ENCODE data around the gene FAM81B.

DNA sequence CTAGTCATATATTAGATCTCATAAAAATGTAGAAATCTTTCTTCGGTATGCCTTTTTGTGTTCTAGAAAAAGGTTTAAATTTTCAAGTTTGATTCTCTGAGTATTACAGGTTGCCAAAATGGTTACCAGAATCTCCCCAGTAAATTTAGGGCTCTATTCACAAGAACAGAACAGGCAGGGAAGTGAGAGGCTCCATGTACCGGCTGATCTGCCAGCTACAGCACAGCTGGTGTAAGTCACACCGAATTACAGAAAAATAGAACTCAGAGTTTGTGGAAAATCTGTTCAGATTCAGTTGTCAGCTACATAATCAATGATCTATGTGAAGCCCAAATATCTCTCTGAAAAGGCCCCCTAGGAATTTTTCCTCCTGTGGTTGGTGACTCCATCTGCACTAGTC is 10.5 kb downstream of the FAM81B start:
- TF ChIP-seq, protein P1, sequence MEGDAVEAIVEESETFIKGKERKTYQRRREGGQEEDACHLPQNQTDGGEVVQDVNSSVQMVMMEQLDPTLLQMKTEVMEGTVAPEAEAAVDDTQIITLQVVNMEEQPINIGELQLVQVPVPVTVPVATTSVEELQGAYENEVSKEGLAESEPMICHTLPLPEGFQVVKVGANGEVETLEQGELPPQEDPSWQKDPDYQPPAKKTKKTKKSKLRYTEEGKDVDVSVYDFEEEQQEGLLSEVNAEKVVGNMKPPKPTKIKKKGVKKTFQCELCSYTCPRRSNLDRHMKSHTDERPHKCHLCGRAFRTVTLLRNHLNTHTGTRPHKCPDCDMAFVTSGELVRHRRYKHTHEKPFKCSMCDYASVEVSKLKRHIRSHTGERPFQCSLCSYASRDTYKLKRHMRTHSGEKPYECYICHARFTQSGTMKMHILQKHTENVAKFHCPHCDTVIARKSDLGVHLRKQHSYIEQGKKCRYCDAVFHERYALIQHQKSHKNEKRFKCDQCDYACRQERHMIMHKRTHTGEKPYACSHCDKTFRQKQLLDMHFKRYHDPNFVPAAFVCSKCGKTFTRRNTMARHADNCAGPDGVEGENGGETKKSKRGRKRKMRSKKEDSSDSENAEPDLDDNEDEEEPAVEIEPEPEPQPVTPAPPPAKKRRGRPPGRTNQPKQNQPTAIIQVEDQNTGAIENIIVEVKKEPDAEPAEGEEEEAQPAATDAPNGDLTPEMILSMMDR (IDR thresholded peaks at IDR 0.05) = no peak
- no peak for TF ChIP-seq POLR2A (IDR thresholded peaks at IDR 0.05)
